ENCODE data around the gene CLGN. TPM values are rescaled to one million over a fixed set of nuclear protein-coding genes. Genes with fewer than 3 reads are reported as not detected.

Gene CLGN, protein sequence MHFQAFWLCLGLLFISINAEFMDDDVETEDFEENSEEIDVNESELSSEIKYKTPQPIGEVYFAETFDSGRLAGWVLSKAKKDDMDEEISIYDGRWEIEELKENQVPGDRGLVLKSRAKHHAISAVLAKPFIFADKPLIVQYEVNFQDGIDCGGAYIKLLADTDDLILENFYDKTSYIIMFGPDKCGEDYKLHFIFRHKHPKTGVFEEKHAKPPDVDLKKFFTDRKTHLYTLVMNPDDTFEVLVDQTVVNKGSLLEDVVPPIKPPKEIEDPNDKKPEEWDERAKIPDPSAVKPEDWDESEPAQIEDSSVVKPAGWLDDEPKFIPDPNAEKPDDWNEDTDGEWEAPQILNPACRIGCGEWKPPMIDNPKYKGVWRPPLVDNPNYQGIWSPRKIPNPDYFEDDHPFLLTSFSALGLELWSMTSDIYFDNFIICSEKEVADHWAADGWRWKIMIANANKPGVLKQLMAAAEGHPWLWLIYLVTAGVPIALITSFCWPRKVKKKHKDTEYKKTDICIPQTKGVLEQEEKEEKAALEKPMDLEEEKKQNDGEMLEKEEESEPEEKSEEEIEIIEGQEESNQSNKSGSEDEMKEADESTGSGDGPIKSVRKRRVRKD
- total RNA-seq, result 1.6 to 1.8 TPM (median 1.6 TPM) in 3 replicates

DNA sequence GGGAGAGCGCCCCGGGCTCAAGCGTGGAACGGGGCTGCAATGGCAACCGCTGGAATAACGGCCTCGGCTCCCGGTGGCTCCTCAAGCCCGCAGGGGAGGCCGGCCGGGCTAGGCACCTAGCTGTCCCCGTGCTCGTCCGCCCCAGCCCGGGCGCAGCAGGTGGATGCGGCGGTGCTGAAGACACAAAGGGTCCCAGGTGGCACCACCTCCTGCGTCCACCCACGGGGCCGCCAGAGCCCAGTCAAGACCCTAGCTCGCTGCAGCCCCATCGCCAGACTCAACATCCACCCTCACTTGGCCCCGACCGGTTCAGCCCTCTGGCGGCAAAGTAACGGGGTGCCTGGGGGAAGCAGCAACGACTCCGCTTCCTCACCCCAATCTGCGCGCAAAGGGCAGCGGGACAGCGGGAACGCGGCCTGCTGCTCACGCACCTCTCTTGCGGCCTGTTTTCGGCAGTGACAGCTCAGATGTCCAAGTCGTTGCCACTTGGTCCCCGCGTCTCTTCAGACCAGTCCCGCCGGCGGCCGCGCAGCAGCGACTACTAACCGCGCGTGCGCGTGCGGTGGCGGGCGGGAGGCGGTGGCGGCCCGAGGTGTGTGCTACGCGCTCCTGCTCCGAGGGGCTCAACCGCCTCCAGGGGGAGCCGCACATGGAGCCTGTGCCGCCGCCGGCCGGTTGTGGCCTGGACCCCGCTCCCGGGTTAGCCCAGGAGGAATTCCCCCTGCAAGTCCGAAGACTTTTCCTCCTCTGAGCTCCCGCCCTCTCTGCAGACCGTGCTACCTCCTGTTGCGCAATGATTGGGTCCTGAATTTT lies at the start of gene CLGN:
Gene CLGN, minus strand, starts transcription at position 543 of the 813 bp plus-strand sequence. CDS start 14,570 bp downstream, outside the sequence.
- peak; percentile 83 to 90 for DNase-seq (ENCODE audit: low spot score in 2 of 2, unreplicated experiment in 2 of 2)
- Mint-ChIP-seq H3K27ac (no peak within 1 kb of the TSS), H3K9me3 (no peaks in the 10 kb centered on the region), H3K36me3 (no peaks in the 10 kb centered on the region), H3K4me1 (peaks cover 8% of the 10 kb centered on the region), H3K27me3 (ENCODE audit: low read depth) (peaks cover 46% of the 10 kb centered on the region), H3K4me3 (peak within 1 kb of the TSS; percentile 85)
- TF ChIP-seq, protein P1, sequence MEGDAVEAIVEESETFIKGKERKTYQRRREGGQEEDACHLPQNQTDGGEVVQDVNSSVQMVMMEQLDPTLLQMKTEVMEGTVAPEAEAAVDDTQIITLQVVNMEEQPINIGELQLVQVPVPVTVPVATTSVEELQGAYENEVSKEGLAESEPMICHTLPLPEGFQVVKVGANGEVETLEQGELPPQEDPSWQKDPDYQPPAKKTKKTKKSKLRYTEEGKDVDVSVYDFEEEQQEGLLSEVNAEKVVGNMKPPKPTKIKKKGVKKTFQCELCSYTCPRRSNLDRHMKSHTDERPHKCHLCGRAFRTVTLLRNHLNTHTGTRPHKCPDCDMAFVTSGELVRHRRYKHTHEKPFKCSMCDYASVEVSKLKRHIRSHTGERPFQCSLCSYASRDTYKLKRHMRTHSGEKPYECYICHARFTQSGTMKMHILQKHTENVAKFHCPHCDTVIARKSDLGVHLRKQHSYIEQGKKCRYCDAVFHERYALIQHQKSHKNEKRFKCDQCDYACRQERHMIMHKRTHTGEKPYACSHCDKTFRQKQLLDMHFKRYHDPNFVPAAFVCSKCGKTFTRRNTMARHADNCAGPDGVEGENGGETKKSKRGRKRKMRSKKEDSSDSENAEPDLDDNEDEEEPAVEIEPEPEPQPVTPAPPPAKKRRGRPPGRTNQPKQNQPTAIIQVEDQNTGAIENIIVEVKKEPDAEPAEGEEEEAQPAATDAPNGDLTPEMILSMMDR (IDR thresholded peaks at IDR 0.05; ENCODE audit: unreplicated experiment), result no peak

DNA sequence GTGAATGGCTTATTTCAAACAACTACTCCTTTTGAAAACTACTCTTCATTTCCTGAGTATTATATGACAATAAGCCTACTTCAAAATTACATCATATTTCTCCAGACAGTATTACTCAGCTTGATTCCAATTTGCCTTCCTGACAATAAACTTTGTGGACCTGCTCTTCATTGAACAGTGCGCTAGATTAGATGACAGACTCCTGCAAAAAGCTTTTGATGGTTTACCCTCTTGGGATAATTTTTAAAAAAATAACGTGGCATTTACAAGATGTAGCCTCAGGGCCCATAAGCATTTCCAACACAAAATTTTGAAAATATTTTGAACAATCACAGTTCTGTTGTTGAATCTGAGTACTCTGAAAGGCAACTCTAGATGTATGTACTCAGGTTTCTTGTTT lies 44.7 kb upstream of the CLGN start:
- TF ChIP-seq, protein P1 (IDR thresholded peaks at IDR 0.05; ENCODE audit: unreplicated experiment), result no peak
- peaks cover 35% of the 10 kb centered on the region for H3K27me3 Mint-ChIP-seq (ENCODE audit: low read depth)
- no peak for DNase-seq (ENCODE audit: low spot score in 2 of 2, unreplicated experiment in 2 of 2)

DNA sequence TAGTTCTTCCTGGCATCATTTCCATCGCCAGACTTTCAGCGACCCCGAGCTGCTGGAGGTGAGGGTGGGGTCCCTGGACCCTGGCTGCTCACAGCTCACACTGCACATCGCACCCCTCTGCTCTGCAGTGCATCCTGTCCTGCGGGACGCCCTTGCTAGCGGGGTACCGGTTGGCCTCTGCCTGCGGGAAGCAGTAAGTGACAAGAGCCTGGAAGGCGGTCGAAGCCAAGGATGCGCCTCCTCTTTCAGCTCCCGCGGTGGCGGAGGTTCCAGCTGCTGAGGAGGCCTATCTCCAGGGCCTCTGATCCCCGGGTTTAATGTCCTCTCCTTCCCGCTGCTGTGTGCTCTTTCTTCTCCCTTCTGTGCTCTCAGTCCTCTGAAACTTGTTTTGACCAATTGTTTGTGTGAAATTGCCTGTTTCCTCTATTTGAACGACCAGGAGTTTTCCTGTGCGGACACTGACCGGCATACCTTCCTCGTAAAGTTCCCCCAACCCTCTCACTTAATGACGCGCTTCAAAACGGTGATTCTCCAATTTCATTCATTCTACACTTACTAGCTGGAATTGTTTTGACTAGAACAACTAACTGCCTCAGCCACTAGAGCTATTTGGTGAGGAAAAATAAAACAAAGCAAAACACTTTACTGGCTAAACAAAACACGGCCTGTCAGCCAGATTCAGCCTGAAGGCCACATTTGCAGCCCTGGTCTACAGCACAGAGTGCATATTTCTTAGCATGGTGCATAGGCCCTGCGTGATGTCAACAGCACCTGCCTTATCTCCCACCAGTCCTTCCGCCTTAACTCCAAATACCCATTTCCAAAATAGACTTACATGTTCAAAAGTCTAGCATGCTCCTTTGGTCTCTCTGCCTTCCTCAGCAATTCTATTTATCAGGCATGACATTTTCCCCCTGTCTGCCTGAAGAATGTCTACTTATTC lies 42.6 kb upstream of the CLGN start:
- TF ChIP-seq, protein P1 (IDR thresholded peaks at IDR 0.05; ENCODE audit: unreplicated experiment), result no peak
- no peaks in the 10 kb centered on the region for H3K36me3 Mint-ChIP-seq
- no peak for DNase-seq (ENCODE audit: low spot score in 2 of 2, unreplicated experiment in 2 of 2)
- peaks cover 5% of the 10 kb centered on the region for H3K4me1 Mint-ChIP-seq
- peaks cover 42% of the 10 kb centered on the region for H3K27me3 Mint-ChIP-seq (ENCODE audit: low read depth)
- no peak overlapping the region for H3K27ac Mint-ChIP-seq
- no peaks in the 10 kb centered on the region for H3K9me3 Mint-ChIP-seq
- H3K4me3 Mint-ChIP-seq, result no peak overlapping the region

More for the DNA sequence above, 44.7 kb upstream of the CLGN start:
- Mint-ChIP-seq H3K4me1 (no peaks in the 10 kb centered on the region), H3K27ac (no peak overlapping the region), H3K4me3 (no peak overlapping the region), H3K9me3 (no peaks in the 10 kb centered on the region), H3K36me3 (no peaks in the 10 kb centered on the region)

DNA sequence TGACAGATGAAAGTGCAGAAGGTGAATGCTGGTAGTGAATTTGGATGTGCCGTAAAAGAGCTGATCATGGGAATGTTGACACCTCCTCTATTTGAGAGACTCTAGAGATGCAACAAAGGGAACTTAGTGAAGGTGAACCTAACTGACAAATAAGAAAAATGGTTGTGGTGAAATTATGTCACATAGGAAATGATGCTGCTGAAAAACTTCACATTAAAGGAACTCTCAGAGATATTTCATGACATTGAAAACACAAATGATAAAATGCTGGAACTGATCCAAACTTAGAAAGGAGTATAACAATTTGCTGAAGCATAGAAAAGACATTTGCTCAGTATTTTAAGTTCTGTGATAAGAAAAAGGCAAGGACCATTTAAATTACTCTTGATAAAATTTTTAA lies 38.7 kb upstream of the CLGN start:
- no peaks in the 10 kb centered on the region for H3K36me3 Mint-ChIP-seq
- TF ChIP-seq, protein P1 (IDR thresholded peaks at IDR 0.05; ENCODE audit: unreplicated experiment), result no peak
- no peak for DNase-seq (ENCODE audit: low spot score in 2 of 2, unreplicated experiment in 2 of 2)
- peaks cover 5% of the 10 kb centered on the region for H3K4me1 Mint-ChIP-seq
- no peak overlapping the region for H3K4me3 Mint-ChIP-seq
- peaks cover 32% of the 10 kb centered on the region for H3K27me3 Mint-ChIP-seq (ENCODE audit: low read depth)
- no peaks in the 10 kb centered on the region for H3K9me3 Mint-ChIP-seq
- no peak overlapping the region for H3K27ac Mint-ChIP-seq

DNA sequence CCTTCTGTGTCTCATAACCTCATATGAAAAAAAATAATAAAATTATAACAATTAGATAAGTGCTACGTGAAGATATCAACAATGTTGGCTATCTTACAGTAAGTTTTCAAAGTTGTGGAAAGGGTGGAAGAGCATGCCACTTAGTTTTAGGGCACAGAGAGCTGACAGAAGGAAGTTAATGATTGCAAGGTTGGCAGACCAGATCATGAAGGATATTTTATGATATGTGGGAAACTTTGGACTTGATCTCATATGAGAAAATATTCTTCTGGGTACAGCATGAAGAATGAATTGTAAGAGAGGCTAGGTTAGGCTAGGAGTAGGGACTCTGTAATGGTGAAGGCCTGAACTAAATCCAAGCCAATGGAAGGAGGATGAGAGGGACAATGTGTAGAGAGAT lies 36.2 kb upstream of the CLGN start:
- Mint-ChIP-seq H3K9me3 (no peaks in the 10 kb centered on the region), H3K4me3 (no peak overlapping the region), H3K27me3 (ENCODE audit: low read depth) (peaks cover 20% of the 10 kb centered on the region), H3K36me3 (no peaks in the 10 kb centered on the region), H3K4me1 (peaks cover 5% of the 10 kb centered on the region), H3K27ac (no peak overlapping the region)
- TF ChIP-seq, protein P1 (IDR thresholded peaks at IDR 0.05; ENCODE audit: unreplicated experiment), result no peak
- no peak for DNase-seq (ENCODE audit: low spot score in 2 of 2, unreplicated experiment in 2 of 2)
